Psoas muscle (tissue), 8 donors: ENCODE results near the gene IGF2BP3. TPM values are rescaled to one million over a fixed set of nuclear protein-coding genes. Genes with fewer than 3 reads are reported as not detected.

Experiments used
- ATAC-seq, 4 donors: fragments of 200-7000 bp; cut with Tn5 transposase; one replicate each; pipeline ENCODE4 v1.9.1; 2020; ENCODE audit warnings: moderate library complexity in 3 of 4, mild to moderate bottlenecking in 2 of 4
- DNase-seq, 2 donors: peaks; one replicate each; pipeline ENCODE4 v3.0.0-alpha.2; 2020
- H3K27ac ChIP-seq: fragments of 200-600 bp; one replicate; pipeline ENCODE4 v1.8.0; 2022
- H3K27me3 ChIP-seq, 3 donors: fragments of 200-600 bp in 1 of 3; one replicate each; pipeline versions ENCODE4 v1.6.1 to v1.8.0; 2013 to 2022; ENCODE audit warnings: low read length in 2 of 3, mild to moderate bottlenecking in 2 of 3, moderate library complexity in 1 of 3; ENCODE audit not compliant: insufficient read depth in 3 of 3
- H3K36me3 ChIP-seq, 2 donors: fragments of 200-600 bp in 1 of 2; one replicate each; pipeline versions ENCODE4 v1.6.1 to v1.8.0; 2013 to 2022; ENCODE audit warnings: low read depth in 1 of 2, mild to moderate bottlenecking in 1 of 2, moderate library complexity in 1 of 2; ENCODE audit not compliant: insufficient read depth in 1 of 2
- H3K4me1 ChIP-seq: fragments of 200-600 bp; one replicate; pipeline ENCODE4 v1.8.0; 2022
- H3K4me3 ChIP-seq: fragments of 200-600 bp; one replicate; pipeline ENCODE4 v1.8.0; 2022; ENCODE audit warnings: mild to moderate bottlenecking
- H3K9me3 ChIP-seq: fragments of 200-600 bp; one replicate; pipeline ENCODE4 v1.8.0; 2022
- WGBS, 3 donors: extraction: QIAGEN DNeasy Blood & Tissue Kit; methylation state at CpG; one replicate each; pipeline versions ENCODE4 v1.1.6 to v1.1.7; 2013; 5-methylcytosine and 5-hydroxymethylcytosine counted together
- intact Hi-C, 2 donors: fragments of 100-400 bp; cut with DNase I; formaldehyde crosslinking; loops; one replicate each; pipeline versions ENCODE4 v1.11.0 to v1.14.2; 2022
- polyA plus RNA-seq, 3 donors: library from polyadenylated mRNA; stranded (reverse); fragments of 200-250 nt; gene quantifications; one replicate each; pipeline ENCODE4 v1.2.3, GENCODE V29; 2013
- total RNA-seq, 4 donors: library from RNA; stranded (reverse); fragmentation: NEBNext Ultra II Directional in 2 of 4; extraction: Animal tissue kit (Norgen Biotek cat#: 25700) in 2 of 4; gene quantifications; one replicate each; pipeline versions ENCODE4 v1.2.1 to v1.2.4, GENCODE V29; 2021 to 2023
- TF ChIP-seq, protein P1 (sequence below): fragments of 200-600 bp; IDR thresholded peaks from one replicate; pipeline ENCODE4 v1.8.0; 2022; ENCODE audit warnings: antibody characterized with exemption
- donor health status: healthy with polysubstance abuse.
- donor health status: DM: no; HTN: no; CAD: no; lungs with moderate emphysema.
- donor health status: Bipolar disorder and iron deficiency.
- donor health status: healthy.
- donor health status: DM: yes; HTN: yes; CAD: no.
- donor health status: DM: no; HTN: no; CAD: no.
- donor health status: DM: no; HTN: no; CAD: no.
- donor health status: DM: yes; HTN: yes; CAD: no.

IGF2BP3 gene
- total and polyA plus RNA-seq, 7 donors: 0.03 to 0.73 (median 0.34) TPM

DNA sequence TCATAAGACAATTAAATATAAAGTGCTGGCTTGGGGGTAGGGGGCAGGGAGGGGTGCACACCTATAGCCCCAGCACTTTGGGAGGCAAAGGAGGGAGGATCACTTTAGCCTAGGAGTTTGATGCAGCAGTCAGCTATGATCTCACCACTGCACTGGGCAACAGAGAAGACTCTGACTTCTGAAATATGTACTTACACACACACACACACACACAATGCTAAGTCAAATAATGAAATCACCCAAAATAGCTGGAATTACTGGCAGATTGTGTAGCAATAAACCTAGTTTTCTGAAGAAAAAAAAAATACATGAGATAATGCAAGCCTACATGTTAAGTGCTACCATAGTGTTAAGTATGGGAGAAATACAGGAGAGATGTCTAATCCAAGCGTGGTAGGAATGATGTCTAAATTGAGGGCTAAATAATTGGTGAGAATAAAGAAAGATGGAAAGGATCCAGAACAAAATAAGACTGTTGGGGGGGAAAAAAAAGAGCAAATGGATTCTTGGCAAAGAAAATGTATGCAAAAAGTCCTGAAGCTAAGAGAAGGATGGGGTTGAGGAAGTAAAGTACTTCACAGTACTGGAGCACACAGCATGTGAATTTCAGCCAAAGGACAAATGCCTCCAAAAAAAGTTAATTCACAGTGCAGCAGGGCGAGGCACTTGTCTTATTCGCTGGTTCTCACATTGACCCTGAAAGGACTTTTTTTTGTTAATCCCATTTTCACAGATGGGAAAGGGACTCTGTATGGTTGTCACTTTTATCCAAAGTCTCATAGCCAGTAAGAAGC lies 73.9 kb downstream of the IGF2BP3 start:
- no peaks in the 10 kb centered on the region for H3K4me1 ChIP-seq
- whole genome bisulfite sequencing, 3 donors: 49 to 53% (median 52%) methylated on average over 3 of the region's 3 CpGs
- DNase-seq (no peak), ATAC-seq (no peak)
- intact Hi-C loops: no loop called here
- H3K9me3 ChIP-seq: no peaks in the 10 kb centered on the region
- H3K27me3 ChIP-seq: no peaks in the 10 kb centered on the region
- H3K27ac ChIP-seq: no peak overlapping the region
- TF ChIP-seq, protein P1, sequence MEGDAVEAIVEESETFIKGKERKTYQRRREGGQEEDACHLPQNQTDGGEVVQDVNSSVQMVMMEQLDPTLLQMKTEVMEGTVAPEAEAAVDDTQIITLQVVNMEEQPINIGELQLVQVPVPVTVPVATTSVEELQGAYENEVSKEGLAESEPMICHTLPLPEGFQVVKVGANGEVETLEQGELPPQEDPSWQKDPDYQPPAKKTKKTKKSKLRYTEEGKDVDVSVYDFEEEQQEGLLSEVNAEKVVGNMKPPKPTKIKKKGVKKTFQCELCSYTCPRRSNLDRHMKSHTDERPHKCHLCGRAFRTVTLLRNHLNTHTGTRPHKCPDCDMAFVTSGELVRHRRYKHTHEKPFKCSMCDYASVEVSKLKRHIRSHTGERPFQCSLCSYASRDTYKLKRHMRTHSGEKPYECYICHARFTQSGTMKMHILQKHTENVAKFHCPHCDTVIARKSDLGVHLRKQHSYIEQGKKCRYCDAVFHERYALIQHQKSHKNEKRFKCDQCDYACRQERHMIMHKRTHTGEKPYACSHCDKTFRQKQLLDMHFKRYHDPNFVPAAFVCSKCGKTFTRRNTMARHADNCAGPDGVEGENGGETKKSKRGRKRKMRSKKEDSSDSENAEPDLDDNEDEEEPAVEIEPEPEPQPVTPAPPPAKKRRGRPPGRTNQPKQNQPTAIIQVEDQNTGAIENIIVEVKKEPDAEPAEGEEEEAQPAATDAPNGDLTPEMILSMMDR: no peak
- H3K4me3 ChIP-seq: no peak overlapping the region
- no peaks in the 10 kb centered on the region for H3K36me3 ChIP-seq

DNA sequence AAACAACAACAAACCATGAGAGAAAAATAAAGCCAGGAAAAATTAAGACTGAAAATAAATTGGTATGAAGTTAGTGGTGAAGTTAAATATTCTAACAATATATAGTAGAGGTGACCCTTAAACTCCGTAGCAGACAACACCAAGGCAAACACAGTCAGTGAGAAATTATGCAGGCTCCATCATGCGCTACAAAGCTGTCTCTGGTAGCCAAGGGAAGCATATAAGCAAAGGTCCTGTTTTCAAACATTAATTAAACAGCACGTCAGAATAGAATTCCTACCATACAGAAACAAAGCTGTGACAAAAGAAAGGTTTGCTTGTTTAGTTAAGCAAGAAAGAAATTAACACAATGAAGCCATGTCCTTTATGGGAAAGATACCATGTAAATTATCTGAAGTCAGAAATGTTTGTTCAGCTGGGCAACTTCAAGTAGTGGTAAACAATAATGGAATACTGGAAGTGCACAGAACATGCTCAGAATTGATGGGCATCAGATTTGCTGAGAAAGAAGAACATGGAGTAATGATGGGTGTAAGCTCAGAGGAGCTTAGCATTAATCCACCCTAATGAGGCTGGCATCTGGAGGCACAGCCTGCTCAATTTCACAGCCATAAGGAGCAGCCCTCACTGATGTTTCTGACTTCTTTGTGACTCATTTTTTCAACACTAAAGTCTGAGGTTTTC lies 75.7 kb downstream of the IGF2BP3 start:
- Histone ChIP-seq H3K36me3 (no peaks in the 10 kb centered on the region), H3K4me3 (no peak overlapping the region), H3K9me3 (no peaks in the 10 kb centered on the region), H3K27ac (no peak overlapping the region), H3K27me3 (no peaks in the 10 kb centered on the region), H3K4me1 (no peaks in the 10 kb centered on the region)
- 80 to 84% (median 81%) methylated on average over 3 of the region's 3 CpGs for WGBS, 3 donors
- intact Hi-C loops: no loop called here
- DNase-seq (no peak), ATAC-seq (no peak)
- TF ChIP-seq, protein P1: no peak

DNA sequence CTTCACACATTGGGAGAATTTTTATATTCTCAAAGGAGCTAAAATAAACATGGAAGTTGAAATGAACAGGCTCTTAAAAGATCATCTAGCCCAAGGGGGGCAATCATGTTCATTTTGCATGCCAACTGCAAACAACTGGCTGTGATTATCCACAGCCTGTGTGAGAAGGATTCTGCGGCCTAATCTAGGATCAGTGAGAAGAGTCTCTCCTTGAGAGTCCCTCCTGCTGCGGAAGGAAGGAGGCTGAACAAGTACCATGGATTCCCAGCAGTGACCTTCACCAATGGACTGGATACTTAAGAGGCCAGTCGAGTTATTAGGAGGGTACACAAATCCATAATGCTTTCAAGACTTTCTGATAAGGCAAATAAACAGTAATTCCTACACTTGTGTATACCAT lies 76.7 kb downstream of the IGF2BP3 start:
- no peaks in the 10 kb centered on the region for H3K4me1 ChIP-seq
- no peaks in the 10 kb centered on the region for H3K27me3 ChIP-seq
- no peaks in the 10 kb centered on the region for H3K36me3 ChIP-seq
- H3K9me3 ChIP-seq: no peaks in the 10 kb centered on the region
- H3K27ac ChIP-seq: no peak overlapping the region
- TF ChIP-seq, protein P1: no peak
- DNase-seq (no peak), ATAC-seq (no peak)
- intact Hi-C loops: no loop called here
- H3K4me3 ChIP-seq: no peak overlapping the region
- 83 to 96% (median 85%) methylated on average over 3 of the region's 3 CpGs for WGBS, 3 donors

DNA sequence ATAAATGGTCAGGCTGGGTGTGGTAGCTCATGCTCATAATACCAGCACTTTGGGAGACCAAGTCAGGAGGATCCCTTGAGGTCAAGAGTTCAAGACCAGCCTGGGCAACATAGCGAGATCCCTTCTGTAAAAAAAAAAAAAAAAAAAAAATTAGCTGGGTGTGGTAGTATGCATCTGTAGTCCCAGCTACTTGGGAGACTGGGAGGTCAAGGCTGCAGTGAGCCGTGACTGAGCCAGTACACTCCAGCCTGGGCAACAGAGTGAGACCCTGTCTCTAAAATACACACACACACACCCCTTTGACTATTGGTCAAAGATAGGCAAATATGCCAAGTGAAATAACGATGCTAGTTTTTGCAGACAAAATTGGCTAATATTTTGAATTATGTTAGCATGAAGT lies 80.6 kb downstream of the IGF2BP3 start:
- Histone ChIP-seq H3K27ac (no peak overlapping the region), H3K9me3 (no peaks in the 10 kb centered on the region), H3K4me3 (no peak overlapping the region), H3K4me1 (no peaks in the 10 kb centered on the region), H3K36me3 (no peaks in the 10 kb centered on the region), H3K27me3 (no peaks in the 10 kb centered on the region)
- intact Hi-C loops: no loop called here
- TF ChIP-seq, protein P1: no peak
- DNase-seq (no peak), ATAC-seq (no peak)
- WGBS, 3 donors: 90 to 97% (median 91%) methylated on average over 3 of the region's 3 CpGs
